GM12873 (cell line): ENCODE measurements around the gene C8A.

Source experiments
- TF ChIP-seq, protein P1 (sequence below): IDR thresholded peaks from 2 replicates; pipeline ENCODE4 v1.5.1; 2012; ENCODE audit warnings: low read depth, mild to moderate bottlenecking, moderate library complexity, low read length, control low read depth; ENCODE audit not compliant: insufficient read depth; ENCODE audit errors: missing control alignments

Gene C8A

DNA sequence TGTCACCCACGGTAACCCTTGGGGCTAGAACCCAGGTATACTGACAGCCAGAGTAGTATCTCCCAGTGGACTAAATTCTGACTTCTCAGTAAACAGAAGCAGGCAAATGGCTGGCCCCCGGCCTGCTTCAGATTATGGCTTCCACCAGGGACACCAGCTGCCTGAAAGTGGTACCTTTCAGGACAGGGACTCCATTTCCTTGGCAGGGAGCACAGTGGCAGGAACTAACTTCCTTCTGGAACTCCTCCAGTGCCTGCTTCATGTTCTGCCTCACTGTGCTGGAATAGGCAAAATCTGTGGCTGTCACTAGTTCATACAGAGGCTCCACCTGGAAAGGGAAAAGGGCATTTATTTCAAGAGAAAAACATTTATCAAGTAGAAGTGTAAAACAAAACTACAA lies 78.6 kb downstream of the C8A start:
- TF ChIP-seq, protein P1, sequence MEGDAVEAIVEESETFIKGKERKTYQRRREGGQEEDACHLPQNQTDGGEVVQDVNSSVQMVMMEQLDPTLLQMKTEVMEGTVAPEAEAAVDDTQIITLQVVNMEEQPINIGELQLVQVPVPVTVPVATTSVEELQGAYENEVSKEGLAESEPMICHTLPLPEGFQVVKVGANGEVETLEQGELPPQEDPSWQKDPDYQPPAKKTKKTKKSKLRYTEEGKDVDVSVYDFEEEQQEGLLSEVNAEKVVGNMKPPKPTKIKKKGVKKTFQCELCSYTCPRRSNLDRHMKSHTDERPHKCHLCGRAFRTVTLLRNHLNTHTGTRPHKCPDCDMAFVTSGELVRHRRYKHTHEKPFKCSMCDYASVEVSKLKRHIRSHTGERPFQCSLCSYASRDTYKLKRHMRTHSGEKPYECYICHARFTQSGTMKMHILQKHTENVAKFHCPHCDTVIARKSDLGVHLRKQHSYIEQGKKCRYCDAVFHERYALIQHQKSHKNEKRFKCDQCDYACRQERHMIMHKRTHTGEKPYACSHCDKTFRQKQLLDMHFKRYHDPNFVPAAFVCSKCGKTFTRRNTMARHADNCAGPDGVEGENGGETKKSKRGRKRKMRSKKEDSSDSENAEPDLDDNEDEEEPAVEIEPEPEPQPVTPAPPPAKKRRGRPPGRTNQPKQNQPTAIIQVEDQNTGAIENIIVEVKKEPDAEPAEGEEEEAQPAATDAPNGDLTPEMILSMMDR = no peak

- TF ChIP-seq, protein P1 = no peak
Measured at GRCh38 chr1:56933606-56934005, 79.0 kb downstream of the C8A start.

GRCh38 chr1:56934430-56935060 lies 79.9 kb downstream of the C8A start:
- TF ChIP-seq, protein P1 = no peak

DNA sequence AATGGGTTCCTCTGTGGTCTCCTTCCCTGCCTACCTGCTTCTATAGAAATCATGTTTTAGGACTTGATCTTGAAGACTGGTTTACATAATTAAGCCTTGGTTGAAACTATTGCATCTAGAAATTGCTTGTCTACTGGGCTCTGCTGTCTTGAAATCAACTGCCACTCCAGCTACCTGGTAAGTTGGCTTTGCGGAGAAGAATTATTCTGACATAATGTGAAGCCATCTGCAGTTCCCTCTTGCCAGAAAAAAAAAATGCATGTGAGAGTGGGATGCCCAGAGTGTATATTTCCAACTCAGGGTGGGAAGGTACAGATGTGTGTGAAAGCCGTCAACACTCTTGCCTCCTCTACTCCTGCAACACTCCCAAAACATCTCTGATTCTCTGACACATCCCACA lies 84.0 kb downstream of the C8A start:
- TF ChIP-seq, protein P1 = no peak

GRCh38 chr1:56939209-56939608 lies 84.6 kb downstream of the C8A start:
- TF ChIP-seq, protein P1 = no peak

- TF ChIP-seq, protein P1 = no peak
Measured at GRCh38 chr1:56940039-56940438, 85.4 kb downstream of the C8A start.

- TF ChIP-seq, protein P1 = no peak
Measured at GRCh38 chr1:56948403-56949023, 93.9 kb downstream of the C8A start.
